ENCODE data around the gene ARHGAP22.
A peak's percentile ranks its signal among the peaks of the same experiment; 100 is the strongest.
"Not testable (repeated sequence)": the region's sequence is repeated elsewhere in the genome, so short reads cannot be mapped to it uniquely, and the experiment has no call there.

ARHGAP22 gene, protein sequence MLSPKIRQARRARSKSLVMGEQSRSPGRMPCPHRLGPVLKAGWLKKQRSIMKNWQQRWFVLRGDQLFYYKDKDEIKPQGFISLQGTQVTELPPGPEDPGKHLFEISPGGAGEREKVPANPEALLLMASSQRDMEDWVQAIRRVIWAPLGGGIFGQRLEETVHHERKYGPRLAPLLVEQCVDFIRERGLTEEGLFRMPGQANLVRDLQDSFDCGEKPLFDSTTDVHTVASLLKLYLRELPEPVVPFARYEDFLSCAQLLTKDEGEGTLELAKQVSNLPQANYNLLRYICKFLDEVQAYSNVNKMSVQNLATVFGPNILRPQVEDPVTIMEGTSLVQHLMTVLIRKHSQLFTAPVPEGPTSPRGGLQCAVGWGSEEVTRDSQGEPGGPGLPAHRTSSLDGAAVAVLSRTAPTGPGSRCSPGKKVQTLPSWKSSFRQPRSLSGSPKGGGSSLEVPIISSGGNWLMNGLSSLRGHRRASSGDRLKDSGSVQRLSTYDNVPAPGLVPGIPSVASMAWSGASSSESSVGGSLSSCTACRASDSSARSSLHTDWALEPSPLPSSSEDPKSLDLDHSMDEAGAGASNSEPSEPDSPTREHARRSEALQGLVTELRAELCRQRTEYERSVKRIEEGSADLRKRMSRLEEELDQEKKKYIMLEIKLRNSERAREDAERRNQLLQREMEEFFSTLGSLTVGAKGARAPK

DNA sequence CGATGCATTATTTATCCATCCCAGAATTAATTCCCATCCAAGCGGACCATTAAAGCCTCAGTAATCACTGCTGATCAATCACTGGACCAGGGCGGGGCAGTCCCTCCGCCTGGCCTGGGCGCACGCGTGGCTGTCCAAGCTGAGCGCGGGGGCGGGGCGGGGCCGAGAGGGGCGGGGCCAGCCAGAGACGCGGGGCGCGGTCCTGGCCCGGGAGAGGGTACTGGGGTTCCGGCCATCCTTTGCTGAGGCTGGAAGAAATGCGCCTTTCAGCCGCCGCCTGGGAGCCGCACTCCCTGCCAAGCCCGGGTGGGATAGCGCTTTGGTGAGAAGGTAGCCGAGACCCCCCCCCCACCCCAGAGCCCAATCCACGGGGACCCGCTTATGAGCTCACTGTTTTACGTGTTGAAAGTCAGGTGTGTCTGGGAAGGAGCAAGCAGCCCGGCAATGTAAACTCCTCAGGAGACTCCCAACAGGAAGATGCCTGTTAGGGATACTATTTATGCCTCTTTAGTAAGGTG lies at the start of gene ARHGAP22:
TSS of gene ARHGAP22 (minus strand) at position 83 of the 518 bp plus-strand sequence. CDS start 277 bp downstream, outside the sequence.
- DNase-seq (ENCODE audit: low spot score): no peak

DNA sequence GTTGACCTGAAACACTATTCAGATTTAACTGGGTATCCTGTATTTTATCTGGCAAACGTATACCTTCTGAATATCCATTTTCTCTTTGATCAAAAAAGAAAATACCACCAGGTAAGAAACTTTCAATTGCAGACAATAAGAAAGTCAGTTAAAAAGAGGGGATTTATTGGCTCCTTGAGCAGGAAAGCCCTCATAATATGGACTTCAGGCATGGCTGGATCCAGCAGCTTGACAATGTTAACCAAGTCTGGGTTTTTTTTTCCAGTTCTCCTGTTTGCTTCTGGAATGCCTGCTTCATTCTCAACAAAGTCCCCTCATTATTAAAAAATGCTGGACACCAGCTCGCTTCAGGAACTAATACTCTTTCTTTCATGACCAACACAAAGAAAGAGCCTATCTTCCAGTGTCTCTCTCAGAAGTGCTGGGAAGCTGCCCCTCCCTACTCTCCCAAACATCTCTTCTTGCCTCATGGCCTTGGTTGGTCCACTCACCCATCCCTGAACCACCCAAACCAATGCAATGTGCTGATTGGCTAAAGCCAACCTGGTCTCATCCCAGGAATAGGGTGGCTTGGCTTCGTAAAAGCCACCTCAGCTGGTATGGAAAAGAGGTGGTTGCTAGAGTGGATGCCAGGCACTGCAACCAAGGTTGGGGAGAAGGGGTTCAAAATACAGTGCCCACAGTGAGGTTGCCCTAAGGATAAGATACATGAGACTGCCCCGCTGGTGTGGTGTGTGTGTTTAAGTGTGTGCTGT lies 49.2 kb upstream of the ARHGAP22 start:
- no peak for DNase-seq (ENCODE audit: low spot score)

DNA sequence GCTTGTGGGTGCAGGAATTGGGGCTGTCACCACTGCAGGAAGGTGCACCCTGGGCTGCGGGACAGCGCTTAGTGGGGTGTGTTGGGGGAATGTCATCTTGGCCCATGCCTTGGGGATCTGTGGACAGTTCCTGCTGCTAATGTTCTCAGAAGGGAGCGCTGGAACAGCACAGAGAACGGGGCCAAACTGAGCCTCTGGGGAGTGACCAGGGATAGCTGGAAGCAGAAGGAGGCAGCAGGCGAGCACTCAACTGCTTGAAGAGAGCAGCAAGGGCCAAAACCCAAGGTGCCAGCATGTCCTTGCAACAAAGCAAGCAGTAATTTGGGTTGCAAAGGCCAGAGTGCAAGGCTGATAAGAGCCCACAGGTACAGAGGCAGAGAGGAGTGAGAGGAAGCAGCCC lies 48.5 kb upstream of the ARHGAP22 start:
- no peak for DNase-seq (ENCODE audit: low spot score)

DNA sequence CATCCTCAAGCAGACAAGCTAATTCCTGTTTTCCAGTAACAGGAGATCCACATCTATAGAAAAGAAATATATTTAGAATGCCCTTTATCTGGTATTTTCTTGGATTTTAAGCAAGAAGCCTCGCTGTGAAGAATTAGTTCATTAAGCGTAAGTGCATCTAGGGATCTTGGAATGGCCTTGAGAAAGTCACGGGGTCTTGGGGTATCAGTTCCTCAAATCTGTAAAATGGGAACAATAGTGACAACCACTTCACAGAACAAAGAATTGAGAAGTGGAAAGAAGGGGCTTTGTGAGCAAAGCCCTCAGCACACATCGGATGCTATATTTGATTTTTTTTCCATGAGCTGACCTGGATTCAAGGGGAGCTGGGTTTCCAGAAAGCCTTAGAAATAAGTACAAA lies 47.5 kb upstream of the ARHGAP22 start:
- no peak for DNase-seq (ENCODE audit: low spot score)

DNA sequence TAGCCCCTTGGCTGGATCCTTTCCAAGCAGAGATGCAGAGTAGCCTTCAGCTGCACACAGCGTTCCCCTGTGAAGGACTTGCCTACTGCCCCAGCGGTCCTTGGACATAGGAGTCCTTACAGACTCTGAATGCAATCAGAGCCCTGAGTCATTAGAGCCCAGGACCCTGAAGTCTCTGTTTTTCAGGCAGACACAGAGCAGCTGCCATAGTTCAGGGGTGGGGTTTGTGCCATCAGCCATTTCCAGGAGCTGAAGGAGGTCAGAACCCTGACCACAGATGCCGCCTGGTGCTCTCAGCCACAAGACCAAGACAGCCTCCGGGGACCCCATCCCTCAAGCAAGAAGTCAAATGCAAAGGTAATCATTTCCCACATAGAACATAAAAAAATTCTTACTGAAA lies 47.0 kb upstream of the ARHGAP22 start:
- DNase-seq (ENCODE audit: low spot score): no peak

DNA sequence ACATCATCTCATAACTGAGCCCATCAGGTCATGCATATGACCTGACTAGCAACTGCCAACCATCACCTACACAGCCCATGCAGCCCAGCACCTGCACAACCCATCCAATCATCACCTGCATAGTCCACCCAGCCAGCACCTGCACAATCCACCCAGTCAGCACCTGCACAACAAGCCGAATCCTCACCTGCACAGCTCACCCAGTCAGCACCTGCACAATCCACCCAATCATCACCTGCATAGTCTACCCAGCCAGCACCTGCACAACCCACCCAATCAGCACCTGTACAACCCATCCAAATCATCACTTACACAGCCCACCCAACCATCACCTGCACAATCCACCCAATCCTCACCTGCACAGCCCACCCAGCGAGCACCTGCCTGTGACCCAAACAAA lies 46.4 kb upstream of the ARHGAP22 start:
- no peak for DNase-seq (ENCODE audit: low spot score)

DNA sequence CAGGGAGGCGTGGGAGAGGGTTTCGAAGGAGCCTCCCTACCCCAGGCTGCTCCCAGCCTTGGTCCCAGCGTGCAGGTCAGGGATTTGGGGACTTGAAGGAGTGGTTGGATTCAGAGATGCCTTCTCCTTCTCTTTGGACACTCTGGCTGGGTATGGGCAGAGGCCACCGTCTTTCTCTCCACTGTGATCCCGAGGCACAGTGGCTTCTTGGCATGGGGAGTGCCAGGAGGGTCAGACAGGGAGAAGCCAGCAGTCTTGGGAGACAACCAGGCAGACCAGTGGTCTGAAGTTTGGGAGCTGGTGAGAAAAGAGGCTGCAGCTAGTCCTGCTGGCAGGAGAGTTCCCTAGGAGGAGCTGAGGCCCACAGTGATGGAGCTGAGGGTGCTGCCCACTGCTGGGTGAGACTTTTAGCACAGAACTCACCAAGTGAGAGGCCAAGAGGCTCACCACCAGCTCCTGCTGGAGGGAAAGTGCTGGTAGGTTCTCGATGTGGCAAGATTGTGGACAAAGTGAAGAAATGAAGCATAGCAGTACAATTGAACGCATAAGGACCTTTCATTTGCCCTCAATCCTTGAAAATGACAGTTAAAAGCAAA lies 44.6 kb upstream of the ARHGAP22 start:
- DNase-seq (ENCODE audit: low spot score): no peak

DNA sequence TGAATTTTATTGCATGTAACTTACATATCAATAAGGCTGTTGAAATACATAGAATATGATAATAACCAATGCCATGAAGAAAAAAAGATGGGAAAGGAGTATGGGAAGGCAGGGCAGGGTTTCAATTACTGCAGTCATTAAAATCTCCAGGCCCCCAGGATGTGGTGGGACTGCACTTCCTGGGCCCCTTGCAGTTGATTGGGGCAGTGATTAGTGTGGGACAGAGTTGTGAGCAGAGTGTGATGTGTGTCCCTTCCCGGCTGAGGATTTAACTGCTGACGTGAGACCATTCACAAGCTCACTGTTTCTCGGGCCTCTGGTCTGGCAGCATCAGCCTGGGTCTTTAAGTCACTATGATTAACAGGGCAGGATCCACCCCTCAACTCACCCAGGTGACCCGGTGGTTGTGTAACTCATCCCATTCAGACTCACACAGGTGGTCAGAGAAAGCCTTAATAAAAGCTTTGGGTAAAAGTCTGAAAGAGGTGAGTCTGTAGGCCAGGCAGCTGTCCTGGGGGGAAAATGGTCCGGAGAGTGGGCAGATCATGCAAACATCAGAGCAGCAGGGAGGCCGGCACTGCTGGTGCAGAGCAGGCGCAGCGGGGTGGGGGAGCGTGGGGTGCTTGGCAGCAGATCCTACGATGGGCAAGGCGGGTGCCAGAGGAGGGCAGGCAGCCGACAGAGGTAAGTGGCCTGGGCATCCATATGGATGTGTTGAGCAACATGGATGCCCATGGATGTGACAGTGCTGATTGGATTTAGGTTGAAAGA lies 43.5 kb upstream of the ARHGAP22 start:
- no peak for DNase-seq (ENCODE audit: low spot score)

DNA sequence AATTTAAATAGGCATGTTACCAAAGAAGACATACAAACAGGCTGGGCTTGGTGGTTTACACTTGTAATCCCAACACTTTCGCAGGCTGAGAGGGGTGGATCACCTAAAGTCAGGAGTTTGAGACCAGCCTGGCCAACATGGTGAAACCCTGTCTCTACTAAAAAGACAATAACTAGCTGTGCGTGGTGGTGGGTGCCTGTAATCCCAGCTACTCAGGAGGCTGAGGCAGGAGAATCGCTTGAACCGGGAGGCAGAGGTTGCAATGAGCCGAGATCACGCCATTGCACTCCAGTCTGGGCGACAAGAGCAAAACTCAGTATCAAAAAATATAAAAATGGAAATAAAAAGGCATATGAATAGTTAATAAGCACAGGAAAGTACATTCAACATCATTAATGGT lies 42.2 kb upstream of the ARHGAP22 start:
- not testable (repeated sequence) for DNase-seq (ENCODE audit: low spot score)

DNA sequence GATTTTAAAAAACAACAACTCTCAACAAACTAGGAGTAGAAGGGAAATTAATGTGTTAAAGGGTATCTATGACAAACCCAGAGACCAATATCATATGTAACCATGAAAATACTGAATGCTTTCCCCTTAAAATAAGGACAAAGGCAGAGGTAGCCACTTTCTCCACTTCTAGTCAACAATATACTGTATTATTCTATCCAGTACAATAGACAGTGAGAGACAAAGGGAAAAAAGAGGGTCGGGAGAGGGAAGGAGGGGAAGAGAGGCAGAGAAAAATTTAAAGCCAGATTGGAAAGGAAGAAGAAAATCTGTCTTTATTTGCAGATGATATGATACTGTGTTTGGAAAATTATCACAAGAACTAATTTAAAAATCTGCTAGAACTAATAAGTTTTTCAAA lies 40.7 kb upstream of the ARHGAP22 start:
- no peak for DNase-seq (ENCODE audit: low spot score)

DNA sequence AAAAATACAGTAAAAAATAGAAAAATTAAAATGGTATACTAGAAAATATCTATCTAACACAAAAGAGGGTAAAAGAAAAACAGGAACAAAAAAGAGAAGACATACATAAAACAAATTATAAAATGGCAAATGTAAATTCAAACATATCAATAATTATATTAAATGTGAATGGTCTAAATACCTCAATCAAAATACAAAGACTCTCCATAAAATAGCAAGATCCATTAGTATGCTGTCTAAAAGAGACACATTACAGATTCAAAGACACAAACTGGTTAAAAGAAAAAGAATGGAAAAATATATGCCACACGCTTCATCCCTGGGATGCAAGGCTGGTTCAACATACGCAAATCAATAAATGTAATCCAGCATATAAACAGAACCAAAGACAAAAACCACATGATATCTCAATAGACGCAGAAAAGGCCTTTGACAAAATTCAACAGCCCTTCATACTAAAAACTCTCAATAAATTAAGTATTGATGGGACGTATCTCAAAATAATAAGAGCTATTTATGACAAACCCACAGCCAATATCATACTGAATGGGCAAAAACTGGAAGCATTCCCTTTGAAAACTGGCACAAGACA lies 36.3 kb upstream of the ARHGAP22 start:
- DNase-seq (ENCODE audit: low spot score): not testable (repeated sequence)

DNA sequence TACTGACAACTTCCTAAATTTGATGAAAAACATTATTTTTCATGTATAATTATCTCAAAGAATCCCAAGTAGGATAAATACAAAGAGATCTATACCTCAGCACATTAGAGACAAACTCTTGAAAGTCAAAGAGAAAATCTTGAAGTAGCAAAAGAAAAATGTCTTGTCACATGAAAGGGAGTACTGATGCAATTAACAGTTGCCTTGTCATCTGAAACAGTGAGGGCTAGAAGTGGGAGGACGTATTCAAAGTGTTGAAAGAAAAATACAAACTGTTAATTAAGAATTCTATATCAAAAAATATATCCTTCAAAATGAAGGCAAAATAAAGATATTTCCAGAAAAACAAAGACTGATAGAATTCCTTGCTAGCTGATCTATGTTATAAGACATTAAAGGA lies 35.5 kb upstream of the ARHGAP22 start:
- no peak for DNase-seq (ENCODE audit: low spot score)

DNA sequence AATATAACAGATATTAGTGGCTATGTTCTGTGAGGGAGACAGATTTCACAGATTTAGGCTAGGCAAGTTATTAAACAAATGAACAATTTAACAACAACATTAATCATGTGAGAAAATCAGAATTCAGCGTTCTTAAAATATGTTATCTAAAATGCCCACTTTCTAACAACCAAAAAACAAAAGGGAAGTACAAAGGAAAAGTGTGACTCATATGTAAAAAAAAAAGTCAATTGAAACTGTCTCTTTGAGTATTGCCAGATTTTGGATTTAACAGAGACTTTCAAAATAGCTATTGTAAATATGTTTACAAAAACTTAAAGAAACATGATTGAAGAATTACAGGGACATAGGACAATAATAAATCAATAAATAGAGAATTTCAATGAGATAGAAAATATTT lies 34.8 kb upstream of the ARHGAP22 start:
- no peak for DNase-seq (ENCODE audit: low spot score)

DNA sequence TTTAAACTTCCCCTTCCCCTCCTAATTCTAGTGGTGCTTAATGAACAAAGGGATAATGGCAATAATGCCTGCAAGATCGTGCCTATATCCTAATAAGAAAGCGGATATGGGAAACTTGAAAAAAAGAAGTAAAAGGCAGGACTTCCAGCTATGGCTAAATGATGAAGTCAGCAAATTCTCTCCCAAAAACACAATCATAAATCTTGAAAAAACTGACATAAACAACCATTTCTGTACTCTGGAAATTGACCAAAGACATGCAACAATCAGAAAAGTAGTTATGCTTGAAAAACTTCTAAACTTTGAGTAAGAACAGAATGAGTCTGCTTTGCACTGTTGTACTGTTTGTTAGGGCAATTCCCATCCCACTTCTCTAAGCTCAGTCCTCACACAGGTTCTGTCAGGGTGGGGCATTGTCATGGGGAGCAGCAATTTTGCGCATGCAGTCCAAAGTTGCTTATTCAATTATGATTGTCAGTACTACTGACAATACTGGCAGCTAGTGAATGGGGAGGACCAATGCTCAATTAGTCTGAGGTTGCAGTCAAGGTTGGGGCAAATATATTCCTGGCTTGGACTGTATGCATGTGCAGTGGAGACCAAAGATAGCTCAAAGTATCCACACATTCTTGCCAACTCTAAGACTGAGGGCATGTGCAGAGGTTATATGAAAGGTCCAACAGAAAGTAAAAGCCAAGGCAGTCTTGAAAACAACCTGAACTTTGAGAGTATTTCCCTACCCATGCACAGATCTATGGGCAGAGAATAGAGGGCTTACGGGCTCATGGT lies 34.1 kb upstream of the ARHGAP22 start:
- no peak for DNase-seq (ENCODE audit: low spot score)

DNA sequence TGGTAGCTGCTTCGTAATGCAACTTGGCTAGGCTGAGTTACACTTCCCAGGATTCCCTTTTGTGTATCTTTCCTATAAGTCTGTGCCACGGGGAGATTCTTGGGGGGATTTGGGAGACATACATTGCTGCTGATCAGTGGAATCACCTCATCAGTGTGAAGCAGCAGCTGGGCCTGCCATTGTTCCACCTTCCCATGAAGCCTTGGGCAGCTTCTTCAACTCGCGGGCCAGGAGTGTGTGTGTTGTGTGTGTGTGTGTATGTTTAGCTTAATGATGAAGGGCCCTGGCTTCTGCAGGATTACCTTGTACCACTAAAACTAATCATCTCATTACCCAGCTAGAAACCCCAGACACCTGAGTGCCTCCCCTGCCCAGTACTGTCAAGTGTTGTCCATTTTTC lies 33.3 kb upstream of the ARHGAP22 start:
- DNase-seq (ENCODE audit: low spot score): no peak

DNA sequence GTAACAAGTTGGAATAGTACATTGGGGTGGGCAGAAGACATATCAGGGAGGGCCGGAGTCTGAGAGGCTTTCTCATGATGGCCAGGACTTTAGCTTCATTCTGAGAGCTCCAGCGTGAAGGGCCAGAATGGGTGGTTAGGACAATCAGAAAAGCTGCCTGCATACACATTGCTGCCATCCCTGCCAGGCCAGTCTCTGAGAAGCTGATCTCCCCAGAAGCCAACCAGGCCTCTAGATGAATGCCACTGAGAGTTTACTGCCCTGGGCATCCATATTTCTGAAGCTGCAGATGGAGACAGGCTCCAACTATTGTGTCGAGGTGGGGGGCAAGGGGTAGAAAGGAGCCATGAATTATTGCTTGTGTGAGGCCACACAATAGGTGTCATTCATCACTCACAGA lies 32.0 kb upstream of the ARHGAP22 start:
- DNase-seq (ENCODE audit: low spot score): no peak

DNA sequence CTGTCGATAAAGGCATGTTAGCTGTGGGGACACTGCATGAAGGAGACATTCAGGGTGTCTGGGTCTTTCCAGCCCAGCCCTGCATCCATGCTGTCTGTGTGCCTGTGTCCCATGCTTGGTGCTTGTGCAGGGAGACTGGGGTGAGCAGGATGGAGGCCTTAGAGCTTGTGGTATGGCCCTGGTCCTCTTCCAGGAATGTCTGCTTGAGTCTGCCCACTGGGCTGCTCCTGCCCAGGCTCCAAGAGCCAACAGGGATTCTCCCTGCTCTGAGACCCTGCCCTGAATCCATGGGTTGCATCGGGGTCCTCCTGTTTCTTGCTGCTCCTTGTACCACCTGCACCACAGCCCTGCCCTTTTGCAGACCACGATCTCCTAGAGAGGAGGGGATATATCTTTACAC lies 31.4 kb upstream of the ARHGAP22 start:
- DNase-seq (ENCODE audit: low spot score): no peak

DNA sequence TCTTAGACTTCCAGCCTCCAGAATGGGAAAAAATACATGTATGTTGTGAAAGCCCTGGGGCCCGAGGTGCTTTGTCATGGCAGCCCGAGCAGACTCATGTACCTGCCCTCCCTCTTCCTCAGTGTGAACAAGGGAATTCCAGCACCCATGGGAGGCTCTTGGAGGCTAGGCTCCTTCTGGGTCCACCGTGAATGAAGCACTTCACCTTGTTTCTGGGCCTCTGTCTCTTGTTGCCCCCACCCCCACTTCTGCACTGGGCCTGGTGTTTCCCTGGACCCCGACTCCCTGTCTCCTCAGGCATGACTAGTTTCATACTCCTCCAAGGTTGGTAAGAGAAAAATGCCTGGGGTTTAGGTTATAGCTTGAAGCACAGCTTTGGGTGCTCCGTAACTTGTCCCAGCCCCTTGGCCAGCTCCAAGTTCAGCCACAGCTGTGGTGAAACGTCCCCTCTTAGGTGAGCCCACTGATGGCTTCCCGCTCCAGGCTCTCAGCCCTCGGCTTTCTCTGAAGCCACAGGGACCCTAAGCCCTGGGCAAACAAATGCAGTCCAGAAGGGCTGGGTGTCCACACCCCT lies 30.2 kb upstream of the ARHGAP22 start:
- no peak for DNase-seq (ENCODE audit: low spot score)

DNA sequence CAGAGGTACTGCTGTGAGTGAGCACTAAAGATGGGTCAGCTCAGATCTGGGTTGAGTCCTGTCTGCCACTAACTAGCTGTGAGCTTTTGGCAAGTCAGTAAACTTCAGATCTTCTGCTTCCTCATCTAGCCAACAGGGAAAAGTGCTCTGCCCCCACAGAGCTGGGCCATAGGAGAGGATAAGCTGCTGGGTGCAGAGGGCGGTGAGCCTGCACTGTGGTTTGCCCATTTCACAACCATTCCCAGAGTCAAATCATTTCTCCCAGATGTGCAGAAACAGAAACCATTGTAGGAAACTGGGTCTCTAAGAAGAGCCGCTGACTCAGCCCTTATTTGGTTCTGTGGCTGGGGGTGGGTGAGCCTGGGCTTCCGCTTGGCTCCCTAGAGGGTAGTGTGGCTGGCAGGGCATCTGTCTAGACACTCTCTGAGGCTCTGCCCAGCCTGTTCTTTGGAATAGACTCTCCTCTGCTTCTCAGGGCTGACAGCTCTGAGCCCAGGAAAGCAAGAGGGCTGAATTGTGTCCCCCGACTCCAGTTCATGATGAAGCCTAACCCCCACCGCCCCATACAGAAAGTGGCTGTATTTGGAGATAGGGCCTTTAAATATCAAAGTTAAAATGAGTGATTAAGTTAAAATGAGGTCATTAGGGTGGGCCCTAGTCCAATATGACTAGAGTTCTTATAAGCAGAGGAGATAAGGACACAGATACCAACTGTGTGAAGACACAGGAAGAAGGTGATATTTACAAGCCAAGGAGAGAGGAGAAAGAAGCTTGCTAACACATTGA lies 29.5 kb upstream of the ARHGAP22 start:
- peak; percentile 17 for DNase-seq (ENCODE audit: low spot score)

All from CD4-positive, alpha-beta T cell treated with Interleukin-15 for 4 hours (primary cell).